ENCODE data around the gene MISP.
"Not testable (repeated sequence)": the region's sequence is repeated elsewhere in the genome, so short reads cannot be mapped to it uniquely, and the experiment has no call there.

MISP gene

DNA sequence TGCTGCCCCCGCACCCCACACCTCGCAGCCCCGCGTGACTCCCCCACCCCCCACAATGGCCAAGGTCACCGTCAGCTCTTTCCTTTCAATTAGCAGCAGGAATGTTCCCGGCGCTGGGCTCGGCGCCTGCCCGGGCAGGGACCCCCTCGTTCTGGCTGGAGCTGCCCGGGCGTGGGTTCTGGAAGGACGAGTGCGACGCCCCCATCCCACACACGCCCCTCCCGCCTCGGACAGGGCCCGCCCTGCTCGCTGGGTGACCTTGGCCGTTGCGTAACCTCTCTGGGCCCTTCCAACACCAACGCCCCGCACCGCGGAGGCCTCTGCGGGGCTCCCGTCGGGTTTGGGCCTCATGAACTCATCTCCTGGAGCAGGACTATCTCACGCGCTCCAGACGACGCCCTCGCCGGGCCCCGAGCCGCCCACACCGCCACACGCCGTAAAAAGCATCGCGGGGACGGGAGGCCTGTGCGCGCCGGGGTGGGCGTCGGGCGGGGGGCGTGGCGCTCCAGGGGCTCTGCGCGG lies 31.9 kb upstream of the MISP start:
- Mint-ChIP-seq H3K4me3 (no peak overlapping the region), H3K27me3 (ENCODE audit: low read depth) (peaks cover 14% of the 10 kb centered on the region), H3K9me3 (peaks cover 4% of the 10 kb centered on the region), H3K27ac (no peak overlapping the region), H3K4me1 (ENCODE audit: low read depth) (no peaks in the 10 kb centered on the region), H3K36me3 (ENCODE audit: low read depth) (no peaks in the 10 kb centered on the region)
- no peak for DNase-seq (ENCODE audit: low spot score)

DNA sequence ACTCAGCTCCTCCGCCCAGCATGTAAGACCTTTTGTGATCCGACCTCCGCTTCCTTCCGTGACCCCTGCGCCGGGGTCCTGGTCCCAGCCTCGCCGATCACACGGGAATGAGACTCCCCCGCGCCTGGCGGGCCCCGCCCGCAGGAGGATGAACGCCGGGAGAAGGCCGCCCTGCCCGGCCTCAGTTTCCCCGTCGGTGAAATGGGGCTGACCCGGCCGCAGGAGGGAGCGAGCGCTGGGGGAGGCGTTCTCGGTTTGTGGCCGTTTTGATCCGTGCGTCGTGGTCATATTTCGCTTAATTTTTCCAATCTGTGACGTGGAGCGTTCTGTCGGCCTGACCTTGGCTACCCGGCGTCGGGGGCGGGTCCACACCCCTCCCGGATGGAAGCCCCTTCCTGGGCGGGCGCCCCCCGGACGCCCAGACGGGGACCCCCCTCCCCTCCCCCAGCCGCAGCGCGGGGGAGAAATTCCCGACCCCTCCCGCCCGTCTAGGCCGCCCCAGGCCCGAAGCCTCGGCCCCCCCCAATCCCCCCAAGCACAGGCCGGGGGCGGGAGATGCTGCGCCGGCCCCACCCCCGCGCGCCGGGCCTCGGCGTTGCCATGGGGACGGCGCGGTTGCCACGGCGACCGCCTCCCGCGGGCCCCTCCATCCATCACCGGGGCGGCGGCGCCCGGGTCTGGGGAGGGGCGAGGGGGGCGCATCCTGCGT lies 31.1 kb upstream of the MISP start:
- peaks cover 14% of the 10 kb centered on the region for H3K27me3 Mint-ChIP-seq (ENCODE audit: low read depth)
- H3K4me3 Mint-ChIP-seq = no peak overlapping the region
- H3K36me3 Mint-ChIP-seq (ENCODE audit: low read depth) = no peaks in the 10 kb centered on the region

DNA sequence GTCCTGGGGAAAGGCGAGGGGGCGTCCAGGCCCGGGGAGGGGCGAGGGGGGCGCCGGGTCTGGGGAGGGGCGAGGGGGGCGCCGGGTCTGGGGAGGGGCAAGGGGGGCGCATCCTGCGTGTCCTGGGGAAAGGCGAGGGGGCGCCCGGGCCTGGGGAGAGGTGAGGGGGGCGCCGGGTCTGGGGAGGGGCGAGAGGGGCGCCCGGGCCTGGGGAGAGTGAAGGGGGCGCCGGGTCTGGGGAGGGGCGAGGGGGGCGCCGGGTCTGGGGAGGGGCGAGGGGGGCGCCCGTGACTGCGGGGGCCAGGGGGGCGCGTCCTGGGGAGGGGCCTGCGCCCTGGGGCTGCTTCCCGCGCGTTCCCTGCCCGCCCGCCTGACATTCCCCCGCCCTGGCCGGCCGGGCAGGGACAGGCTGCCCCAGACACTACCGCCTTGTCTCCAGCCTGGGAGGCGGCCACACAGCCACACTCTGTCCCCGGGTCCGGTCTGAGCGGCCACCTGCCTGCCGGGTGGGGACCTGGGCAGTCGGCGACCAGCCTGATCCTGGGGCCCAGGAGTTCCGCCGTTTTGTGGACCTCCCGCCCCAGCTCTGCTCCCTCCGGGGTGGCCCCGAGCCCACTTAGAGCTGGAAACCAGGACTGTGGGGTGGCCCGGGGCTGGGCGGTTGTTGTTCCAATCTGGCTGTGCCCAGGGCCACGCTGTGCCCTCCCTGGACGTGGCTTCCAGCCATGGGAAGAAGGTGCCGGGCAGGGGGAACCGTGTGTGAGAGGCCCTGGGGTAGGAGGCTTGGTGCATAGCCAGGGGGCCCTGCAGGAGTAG lies 30.4 kb upstream of the MISP start:
- Mint-ChIP-seq H3K27ac (no peak overlapping the region), H3K9me3 (peaks cover under 1% of the 10 kb centered on the region), H3K27me3 (ENCODE audit: low read depth) (peaks cover 14% of the 10 kb centered on the region), H3K4me1 (ENCODE audit: low read depth) (no peaks in the 10 kb centered on the region), H3K4me3 (no peak overlapping the region), H3K36me3 (ENCODE audit: low read depth) (no peaks in the 10 kb centered on the region)
- DNase-seq (ENCODE audit: low spot score) = no peak

More for the DNA sequence above, 31.1 kb upstream of the MISP start:
- DNase-seq (ENCODE audit: low spot score) = no peak
- Mint-ChIP-seq H3K27ac (no peak overlapping the region), H3K4me1 (ENCODE audit: low read depth) (no peaks in the 10 kb centered on the region), H3K9me3 (peaks cover 4% of the 10 kb centered on the region)

DNA sequence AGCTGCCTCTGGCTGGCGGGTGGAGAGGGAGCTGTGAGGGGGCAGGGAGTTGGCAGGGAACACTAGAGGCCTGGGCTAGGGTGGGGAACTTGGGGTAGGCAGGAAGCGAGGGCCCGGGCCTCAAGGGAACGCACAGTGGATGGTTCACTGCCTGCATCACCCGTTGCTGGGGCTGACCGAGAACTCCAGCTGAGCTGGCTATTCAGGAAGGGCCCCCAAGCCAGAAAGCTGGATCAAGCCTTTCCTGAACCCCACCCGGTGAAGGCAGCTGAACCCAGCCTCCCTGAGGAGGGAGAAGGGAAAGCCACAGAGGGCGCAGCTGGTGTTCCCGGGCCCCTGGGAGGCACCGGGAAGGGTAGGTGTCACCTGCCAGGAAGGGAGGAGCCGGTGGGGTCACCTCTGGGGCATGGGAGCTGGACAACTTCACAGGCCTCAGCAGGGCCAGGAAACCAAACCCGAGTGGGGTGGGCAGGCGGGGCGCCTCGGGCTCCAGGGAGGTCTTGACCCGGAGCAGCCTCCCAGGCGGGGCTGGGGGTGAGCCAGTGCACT lies 28.3 kb upstream of the MISP start:
- Mint-ChIP-seq H3K4me3 (no peak overlapping the region), H3K36me3 (ENCODE audit: low read depth) (no peaks in the 10 kb centered on the region), H3K27ac (no peak overlapping the region), H3K27me3 (ENCODE audit: low read depth) (peaks cover 11% of the 10 kb centered on the region), H3K4me1 (ENCODE audit: low read depth) (no peaks in the 10 kb centered on the region), H3K9me3 (no peaks in the 10 kb centered on the region)
- no peak for DNase-seq (ENCODE audit: low spot score)

DNA sequence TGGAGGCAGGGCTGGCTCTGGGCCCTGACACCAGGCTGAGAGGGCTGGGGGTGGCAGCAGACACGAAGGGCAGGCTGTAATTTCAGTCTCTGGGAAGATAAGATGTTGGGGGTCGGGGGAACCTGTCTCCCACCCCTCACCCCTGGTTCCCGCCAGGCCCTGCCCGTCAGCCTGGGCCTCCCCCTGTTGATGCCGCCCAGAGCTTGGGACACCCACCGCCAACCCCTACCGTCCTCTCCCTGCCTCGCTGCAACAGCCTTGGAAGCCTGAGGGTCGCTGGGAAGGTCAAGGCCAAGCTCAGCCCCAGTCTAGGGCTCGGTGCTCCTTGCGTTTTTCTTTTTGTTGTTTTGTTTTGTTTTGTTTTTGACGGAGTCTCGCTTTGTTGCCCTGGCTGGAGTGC lies 27.7 kb upstream of the MISP start:
- Mint-ChIP-seq H3K4me1 (ENCODE audit: low read depth) (no peaks in the 10 kb centered on the region), H3K9me3 (no peaks in the 10 kb centered on the region), H3K27me3 (ENCODE audit: low read depth) (peaks cover 7% of the 10 kb centered on the region), H3K4me3 (no peak overlapping the region), H3K36me3 (ENCODE audit: low read depth) (no peaks in the 10 kb centered on the region), H3K27ac (no peak overlapping the region)
- no peak for DNase-seq (ENCODE audit: low spot score)

DNA sequence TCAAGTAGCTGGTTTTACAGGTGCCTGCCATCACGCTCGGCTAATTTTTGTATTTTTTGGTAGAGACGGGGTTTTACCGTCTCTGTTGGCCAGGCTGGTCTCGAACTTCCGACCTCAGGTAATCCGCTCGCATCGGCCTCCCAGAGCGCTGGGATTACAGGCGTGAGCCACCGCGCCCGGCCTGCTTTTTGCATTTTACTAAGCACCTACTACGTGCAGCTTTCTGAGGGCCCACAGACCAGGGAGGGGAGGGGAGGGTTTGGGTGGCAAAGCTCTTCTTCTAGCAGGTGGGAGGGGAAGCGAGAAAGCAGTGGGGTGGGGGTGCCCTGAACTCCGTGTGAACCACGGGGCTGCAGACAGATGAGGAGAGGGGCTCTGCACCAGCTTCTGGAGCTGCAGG lies 27.2 kb upstream of the MISP start:
- no peak overlapping the region for H3K27ac Mint-ChIP-seq
- H3K36me3 Mint-ChIP-seq (ENCODE audit: low read depth) = no peaks in the 10 kb centered on the region
- no peaks in the 10 kb centered on the region for H3K4me1 Mint-ChIP-seq (ENCODE audit: low read depth)
- H3K27me3 Mint-ChIP-seq (ENCODE audit: low read depth) = peaks cover 3% of the 10 kb centered on the region
- no peak overlapping the region for H3K4me3 Mint-ChIP-seq
- DNase-seq (ENCODE audit: low spot score) = no peak
- H3K9me3 Mint-ChIP-seq = no peaks in the 10 kb centered on the region

DNA sequence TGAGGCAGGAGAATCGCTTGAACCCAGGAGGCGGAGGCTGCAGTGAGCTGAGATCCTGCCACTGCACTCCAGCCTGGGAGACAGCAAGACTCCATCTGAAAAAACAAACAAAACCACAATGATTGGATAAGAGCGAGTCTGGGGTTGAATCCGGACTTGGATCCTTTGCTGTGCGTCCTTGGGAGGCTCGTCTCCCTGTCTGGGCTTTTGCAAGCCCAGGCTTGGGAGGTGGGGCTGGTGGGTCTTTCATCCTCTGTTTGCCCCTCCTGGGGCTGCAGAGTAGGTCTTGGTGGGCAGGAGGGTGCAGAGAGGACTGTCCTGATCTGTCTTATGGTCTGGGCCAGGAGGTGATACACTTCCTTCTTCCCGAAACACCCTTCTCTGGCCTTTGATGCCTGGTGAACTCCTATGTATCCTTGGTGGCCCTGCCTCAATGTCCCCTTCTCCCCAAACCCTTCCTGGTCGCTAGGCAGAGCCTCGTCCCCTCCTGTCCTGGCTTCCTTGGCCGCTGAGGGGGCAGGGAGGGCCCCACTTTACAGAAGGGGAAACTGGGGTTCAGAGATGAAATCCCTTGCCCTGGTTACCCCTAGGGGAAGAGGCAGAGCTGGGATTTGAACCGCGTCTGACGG lies 25.3 kb upstream of the MISP start:
- no peak overlapping the region for H3K27ac Mint-ChIP-seq
- peaks cover 3% of the 10 kb centered on the region for H3K27me3 Mint-ChIP-seq (ENCODE audit: low read depth)
- H3K36me3 Mint-ChIP-seq (ENCODE audit: low read depth) = no peaks in the 10 kb centered on the region
- no peak overlapping the region for H3K4me3 Mint-ChIP-seq
- H3K9me3 Mint-ChIP-seq = no peaks in the 10 kb centered on the region
- no peaks in the 10 kb centered on the region for H3K4me1 Mint-ChIP-seq (ENCODE audit: low read depth)
- DNase-seq (ENCODE audit: low spot score) = no peak

DNA sequence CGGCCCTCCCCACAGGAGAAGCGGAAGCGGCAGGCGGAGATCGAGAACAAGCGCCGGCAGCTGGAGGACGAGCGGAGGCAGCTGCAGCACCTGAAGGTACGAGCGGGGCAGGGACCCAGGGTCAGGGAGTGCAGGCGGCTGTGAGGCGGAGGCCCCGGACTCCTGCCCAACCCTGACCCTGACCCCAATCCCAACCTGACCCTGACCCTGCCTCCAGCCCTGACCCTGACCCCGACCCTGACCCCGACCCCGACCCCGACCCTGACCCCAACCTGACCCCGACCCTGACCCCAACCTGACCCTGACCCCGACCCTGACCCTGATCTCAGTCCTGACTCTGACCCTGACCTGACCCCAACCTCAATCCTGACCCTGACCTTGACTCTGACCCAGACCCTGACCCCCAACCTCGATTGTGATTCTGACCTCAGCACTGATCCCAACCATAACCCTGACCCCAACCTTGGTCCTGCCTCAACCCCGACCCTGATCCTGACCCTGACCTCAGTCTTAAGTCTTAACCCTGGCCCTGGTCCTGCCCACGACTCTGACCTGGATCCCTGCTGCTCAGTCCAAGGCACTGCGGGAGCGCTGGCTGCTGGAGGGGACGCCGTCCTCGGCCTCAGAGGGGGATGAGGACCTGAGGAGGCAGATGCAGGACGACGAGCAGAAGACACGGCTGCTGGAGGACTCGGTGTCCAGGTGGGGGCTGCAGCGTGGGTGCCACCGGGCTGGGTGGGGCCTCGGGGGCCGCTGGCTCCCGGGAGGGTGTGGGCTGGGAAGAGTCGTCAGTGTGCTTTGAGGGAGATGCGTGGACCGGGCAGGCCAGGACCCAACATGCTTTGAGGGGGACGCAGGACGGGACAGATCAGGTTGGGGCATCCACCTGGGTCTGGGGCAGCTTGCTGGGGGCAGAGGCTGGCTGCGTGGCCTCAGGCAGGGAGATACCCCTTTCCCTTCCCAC lies 23.6 kb upstream of the MISP start:
- Mint-ChIP-seq H3K27me3 (ENCODE audit: low read depth) (no peaks in the 10 kb centered on the region), H3K9me3 (no peaks in the 10 kb centered on the region), H3K4me3 (no peak overlapping the region), H3K4me1 (ENCODE audit: low read depth) (no peaks in the 10 kb centered on the region), H3K36me3 (ENCODE audit: low read depth) (no peaks in the 10 kb centered on the region), H3K27ac (no peak overlapping the region)
- DNase-seq (ENCODE audit: low spot score) = no peak

DNA sequence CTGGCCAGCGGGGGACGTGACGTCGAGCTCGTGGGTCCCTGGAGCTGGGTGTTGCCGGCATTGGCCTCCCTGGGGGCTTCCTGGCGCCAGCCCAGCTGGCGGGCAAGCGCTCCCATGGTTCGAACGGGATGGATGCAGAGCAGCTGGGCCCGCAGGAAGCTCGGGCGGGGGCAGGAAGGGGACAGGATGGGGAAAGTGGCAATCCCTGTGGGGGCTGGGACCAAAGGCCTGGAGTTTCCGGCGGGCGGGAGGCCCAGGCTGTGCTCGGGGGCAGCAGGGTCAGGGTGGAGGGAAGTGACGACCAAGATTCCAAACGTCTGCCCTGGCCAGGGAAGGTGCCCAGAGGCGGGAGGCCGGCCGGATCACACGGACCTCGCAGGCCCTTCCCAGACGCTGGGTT lies 22.9 kb upstream of the MISP start:
- peaks cover 2% of the 10 kb centered on the region for H3K4me1 Mint-ChIP-seq (ENCODE audit: low read depth)
- H3K4me3 Mint-ChIP-seq = no peak overlapping the region
- H3K9me3 Mint-ChIP-seq = no peaks in the 10 kb centered on the region
- H3K27me3 Mint-ChIP-seq (ENCODE audit: low read depth) = no peaks in the 10 kb centered on the region
- no peaks in the 10 kb centered on the region for H3K36me3 Mint-ChIP-seq (ENCODE audit: low read depth)
- no peak for DNase-seq (ENCODE audit: low spot score)
- no peak overlapping the region for H3K27ac Mint-ChIP-seq

DNA sequence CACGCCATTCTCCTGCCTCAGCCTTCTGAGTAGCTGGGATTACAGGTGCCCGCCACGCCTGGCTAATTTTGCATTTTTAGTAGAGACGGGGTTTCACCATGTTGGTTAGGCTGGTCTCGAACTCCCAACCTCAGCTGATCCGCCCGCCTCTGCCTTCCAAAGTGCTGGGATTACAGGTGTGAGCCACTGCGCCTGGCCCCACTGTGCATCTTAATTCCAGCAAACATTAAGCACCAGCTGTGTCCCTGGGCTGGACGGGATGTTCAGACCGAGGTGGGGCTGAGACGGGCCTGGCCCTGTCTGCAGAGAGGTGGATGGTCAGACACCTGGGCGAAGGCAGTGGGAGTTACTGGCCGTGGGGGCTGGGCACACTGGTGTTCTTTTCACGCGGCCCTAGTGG lies 21.3 kb upstream of the MISP start:
- not testable (repeated sequence) for H3K36me3 Mint-ChIP-seq (ENCODE audit: low read depth); H3K27ac Mint-ChIP-seq

DNA sequence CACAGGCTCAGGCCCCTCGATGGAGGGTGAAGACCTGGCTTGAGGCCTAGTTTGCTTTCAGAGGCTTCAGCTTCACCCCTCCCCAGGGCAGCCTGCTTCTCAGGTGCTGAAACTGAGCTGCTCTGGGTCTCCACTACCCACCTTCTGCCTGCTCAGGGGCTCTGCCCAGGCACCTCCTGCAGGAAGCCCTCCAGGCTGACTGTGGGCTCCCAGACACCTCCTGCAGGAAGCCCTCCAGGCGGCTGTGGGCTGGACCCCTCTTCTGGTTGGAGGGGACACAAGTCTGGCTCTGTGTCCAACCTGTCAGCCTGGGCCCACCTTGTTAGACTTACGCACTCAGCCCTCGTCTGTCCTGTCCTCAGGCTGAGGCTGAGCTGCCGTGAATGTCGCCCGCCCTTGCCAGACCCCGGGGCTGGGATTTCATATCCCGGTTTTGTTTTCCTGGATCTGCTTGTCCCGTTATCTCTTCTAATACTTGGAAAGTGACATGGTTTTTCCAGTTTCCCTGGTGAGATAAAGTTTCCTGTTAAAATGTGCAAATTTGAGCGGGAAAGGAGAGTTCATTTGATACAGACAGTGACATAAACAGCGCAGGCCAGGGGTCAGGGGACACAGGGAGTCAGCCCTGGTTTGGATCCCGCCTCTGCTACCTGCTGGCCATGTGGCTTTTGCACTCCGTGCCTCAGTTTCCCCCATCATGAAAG lies 20.8 kb upstream of the MISP start:
- DNase-seq (ENCODE audit: low spot score) = no peak
- no peaks in the 10 kb centered on the region for H3K36me3 Mint-ChIP-seq (ENCODE audit: low read depth)
- H3K4me3 Mint-ChIP-seq = no peak overlapping the region
- H3K27me3 Mint-ChIP-seq (ENCODE audit: low read depth) = no peaks in the 10 kb centered on the region
- no peak overlapping the region for H3K27ac Mint-ChIP-seq
- peaks cover 7% of the 10 kb centered on the region for H3K4me1 Mint-ChIP-seq (ENCODE audit: low read depth)
- H3K9me3 Mint-ChIP-seq = no peaks in the 10 kb centered on the region

More for the DNA sequence above, 21.3 kb upstream of the MISP start:
- DNase-seq (ENCODE audit: low spot score); H3K9me3 Mint-ChIP-seq; H3K4me3 Mint-ChIP-seq; H3K4me1 Mint-ChIP-seq (ENCODE audit: low read depth); H3K27me3 Mint-ChIP-seq (ENCODE audit: low read depth): not testable (repeated sequence)

DNA sequence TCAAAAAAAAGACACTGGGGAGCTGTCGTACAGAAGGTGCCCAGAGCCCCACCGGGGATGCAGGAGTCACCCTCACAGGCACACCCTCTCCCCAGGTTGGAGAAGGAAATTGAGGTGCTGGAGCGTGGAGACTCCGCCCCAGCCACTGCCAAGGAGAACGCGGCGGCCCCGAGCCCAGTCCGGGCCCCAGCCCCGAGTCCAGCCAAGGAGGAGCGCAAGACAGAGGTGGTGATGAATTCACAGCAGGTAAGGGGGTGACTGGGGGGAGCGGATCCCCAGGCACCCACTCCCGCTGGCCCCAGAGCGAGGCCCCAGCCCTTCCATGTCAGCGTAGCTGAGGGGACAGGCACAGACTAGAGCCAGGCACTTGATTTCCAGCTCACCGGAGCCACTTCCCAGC lies 19.9 kb upstream of the MISP start:
- no peaks in the 10 kb centered on the region for H3K9me3 Mint-ChIP-seq
- peaks cover 7% of the 10 kb centered on the region for H3K4me1 Mint-ChIP-seq (ENCODE audit: low read depth)
- H3K4me3 Mint-ChIP-seq = no peak overlapping the region
- no peak for DNase-seq (ENCODE audit: low spot score)
- H3K27ac Mint-ChIP-seq = no peak overlapping the region
- no peaks in the 10 kb centered on the region for H3K36me3 Mint-ChIP-seq (ENCODE audit: low read depth)
- no peaks in the 10 kb centered on the region for H3K27me3 Mint-ChIP-seq (ENCODE audit: low read depth)
